Ishikawa (cell line): ENCODE results near the gene LYST.

Experiments used
- CEBPB ChIP-seq: IDR thresholded peaks from 2 replicates; pipeline ENCODE4 v1.6.1; 2012
- CREB1 ChIP-seq: IDR thresholded peaks from 2 replicates; pipeline ENCODE4 v1.6.1; 2012; ENCODE audit warnings: low read depth
- EGR1 ChIP-seq: IDR thresholded peaks from 2 replicates; pipeline ENCODE4 v1.6.1; 2012
- EP300 ChIP-seq: IDR thresholded peaks from 2 replicates; pipeline ENCODE4 v1.6.1; 2012; ENCODE audit warnings: borderline replicate concordance
- FOXM1 ChIP-seq: IDR thresholded peaks from 2 replicates; pipeline ENCODE4 v1.6.1; 2012; ENCODE audit warnings: low read depth, borderline replicate concordance
- NFIC ChIP-seq: IDR thresholded peaks from 2 replicates; pipeline ENCODE4 v1.6.1; 2012
- RAD21 ChIP-seq: IDR thresholded peaks from 2 replicates; pipeline ENCODE4 v1.6.1; 2012; ENCODE audit warnings: low read depth
- TAF1 ChIP-seq: IDR thresholded peaks from 2 replicates; pipeline ENCODE4 v1.6.1; 2012; ENCODE audit warnings: low read depth, mild to moderate bottlenecking
- TCF12 ChIP-seq: IDR thresholded peaks from 2 replicates; pipeline ENCODE4 v1.6.1; 2012; ENCODE audit warnings: low read depth
- TEAD4 ChIP-seq: IDR thresholded peaks from 2 replicates; pipeline ENCODE4 v1.6.1; 2012
- YY1 ChIP-seq: IDR thresholded peaks from 2 replicates; pipeline ENCODE4 v1.6.1; 2012; ENCODE audit warnings: low read depth
- ZBTB7A ChIP-seq: IDR thresholded peaks from 2 replicates; pipeline ENCODE4 v1.6.1; 2012; ENCODE audit warnings: low read depth
- TF ChIP-seq, protein P1 (sequence below): IDR thresholded peaks from 2 replicates; pipeline ENCODE4 v1.6.1; 2012; ENCODE audit warnings: low read depth, mild to moderate bottlenecking
- TF ChIP-seq, protein P2 (sequence below): IDR thresholded peaks from 2 replicates; pipeline ENCODE4 v1.6.1; 2012
- TF ChIP-seq, protein P3 (sequence below): IDR thresholded peaks from 2 replicates; pipeline ENCODE4 v1.6.1; 2012

LYST gene

DNA sequence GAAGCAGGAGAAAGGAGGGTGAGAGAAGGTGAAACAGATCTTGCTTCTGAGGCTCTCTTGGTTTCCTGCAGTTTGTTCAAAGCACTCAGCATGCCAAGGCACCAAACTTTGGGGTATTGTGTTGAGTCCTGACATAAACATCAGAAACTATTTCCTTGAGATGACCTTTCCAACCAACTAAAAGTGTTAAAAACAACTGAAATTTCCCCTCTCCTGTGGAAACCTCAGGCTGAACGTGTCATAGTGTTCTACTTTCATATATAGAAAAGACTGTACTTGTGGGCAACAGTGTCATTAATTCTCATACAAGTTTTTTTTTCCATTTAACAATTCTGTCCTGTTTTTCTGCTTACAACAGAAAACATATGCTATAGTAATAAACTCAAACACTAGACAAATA is 6.3 kb upstream of the LYST start:
- TF ChIP-seq TEAD4 (no peak), TAF1 (no peak), CEBPB (no peak), RAD21 (no peak)
- TF ChIP-seq, protein P1, sequence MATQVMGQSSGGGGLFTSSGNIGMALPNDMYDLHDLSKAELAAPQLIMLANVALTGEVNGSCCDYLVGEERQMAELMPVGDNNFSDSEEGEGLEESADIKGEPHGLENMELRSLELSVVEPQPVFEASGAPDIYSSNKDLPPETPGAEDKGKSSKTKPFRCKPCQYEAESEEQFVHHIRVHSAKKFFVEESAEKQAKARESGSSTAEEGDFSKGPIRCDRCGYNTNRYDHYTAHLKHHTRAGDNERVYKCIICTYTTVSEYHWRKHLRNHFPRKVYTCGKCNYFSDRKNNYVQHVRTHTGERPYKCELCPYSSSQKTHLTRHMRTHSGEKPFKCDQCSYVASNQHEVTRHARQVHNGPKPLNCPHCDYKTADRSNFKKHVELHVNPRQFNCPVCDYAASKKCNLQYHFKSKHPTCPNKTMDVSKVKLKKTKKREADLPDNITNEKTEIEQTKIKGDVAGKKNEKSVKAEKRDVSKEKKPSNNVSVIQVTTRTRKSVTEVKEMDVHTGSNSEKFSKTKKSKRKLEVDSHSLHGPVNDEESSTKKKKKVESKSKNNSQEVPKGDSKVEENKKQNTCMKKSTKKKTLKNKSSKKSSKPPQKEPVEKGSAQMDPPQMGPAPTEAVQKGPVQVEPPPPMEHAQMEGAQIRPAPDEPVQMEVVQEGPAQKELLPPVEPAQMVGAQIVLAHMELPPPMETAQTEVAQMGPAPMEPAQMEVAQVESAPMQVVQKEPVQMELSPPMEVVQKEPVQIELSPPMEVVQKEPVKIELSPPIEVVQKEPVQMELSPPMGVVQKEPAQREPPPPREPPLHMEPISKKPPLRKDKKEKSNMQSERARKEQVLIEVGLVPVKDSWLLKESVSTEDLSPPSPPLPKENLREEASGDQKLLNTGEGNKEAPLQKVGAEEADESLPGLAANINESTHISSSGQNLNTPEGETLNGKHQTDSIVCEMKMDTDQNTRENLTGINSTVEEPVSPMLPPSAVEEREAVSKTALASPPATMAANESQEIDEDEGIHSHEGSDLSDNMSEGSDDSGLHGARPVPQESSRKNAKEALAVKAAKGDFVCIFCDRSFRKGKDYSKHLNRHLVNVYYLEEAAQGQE = no peak
- TF ChIP-seq, protein P2, sequence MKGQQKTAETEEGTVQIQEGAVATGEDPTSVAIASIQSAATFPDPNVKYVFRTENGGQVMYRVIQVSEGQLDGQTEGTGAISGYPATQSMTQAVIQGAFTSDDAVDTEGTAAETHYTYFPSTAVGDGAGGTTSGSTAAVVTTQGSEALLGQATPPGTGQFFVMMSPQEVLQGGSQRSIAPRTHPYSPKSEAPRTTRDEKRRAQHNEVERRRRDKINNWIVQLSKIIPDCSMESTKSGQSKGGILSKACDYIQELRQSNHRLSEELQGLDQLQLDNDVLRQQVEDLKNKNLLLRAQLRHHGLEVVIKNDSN = no peak

DNA sequence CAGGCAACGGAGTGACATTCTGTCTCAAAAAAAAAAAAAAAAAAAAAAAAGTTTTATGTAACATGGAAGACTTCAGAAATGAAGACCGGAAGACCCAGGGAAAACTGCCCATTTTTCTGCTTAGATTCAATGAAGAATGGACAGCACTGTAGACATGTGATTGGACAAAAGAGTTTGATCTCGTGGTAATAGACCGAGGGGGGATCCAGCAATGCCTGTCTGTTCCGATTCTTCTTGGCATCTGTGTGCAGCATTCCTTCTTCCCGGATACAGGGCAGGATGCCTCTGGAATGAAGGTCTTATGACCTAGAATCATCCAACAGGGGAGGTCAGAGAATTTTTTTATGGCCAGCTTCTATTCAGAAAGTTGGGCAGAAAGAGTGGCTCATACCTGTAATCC is 5.6 kb upstream of the LYST start:
- no peak for TF ChIP-seq NFIC
- no peak for TF ChIP-seq EP300
- TF ChIP-seq EGR1 = no peak
- TF ChIP-seq, protein P3, sequence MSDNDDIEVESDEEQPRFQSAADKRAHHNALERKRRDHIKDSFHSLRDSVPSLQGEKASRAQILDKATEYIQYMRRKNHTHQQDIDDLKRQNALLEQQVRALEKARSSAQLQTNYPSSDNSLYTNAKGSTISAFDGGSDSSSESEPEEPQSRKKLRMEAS = no peak
- TF ChIP-seq, protein P1 = no peak
- TF ChIP-seq TAF1 = no peak
- TF ChIP-seq YY1 = no peak
- TF ChIP-seq TEAD4 = no peak
- TF ChIP-seq TCF12 = no peak
- TF ChIP-seq ZBTB7A = no peak
- TF ChIP-seq FOXM1 = no peak

DNA sequence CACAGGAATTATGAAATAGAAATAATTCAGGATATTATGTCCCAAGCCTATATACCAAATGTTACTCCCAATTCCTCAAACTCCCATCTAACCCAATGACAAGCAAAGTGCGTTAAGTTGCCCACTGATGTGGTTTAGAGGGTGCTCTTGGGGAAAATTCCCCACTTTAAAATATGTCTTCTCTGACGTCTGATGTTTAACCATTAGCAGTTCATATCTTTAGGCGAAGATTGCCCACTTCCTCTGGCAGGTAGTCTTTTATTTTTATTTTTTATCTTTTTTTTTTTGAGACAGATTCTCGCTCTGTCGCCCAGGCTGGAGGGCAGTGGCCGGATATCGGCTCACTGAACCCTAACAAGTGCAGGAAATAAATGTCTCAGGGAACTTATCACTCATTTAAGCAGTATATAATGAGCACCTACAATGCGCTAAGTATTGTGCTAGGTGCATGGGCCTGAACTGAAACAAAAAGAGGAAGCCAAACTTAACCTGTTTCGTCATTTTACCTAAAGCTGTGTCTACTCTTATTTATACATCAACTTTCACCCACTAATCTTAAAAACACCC is 1.3 kb upstream of the LYST start:
- no peak for TF ChIP-seq EP300
- TF ChIP-seq FOXM1 = no peak
- no peak for TF ChIP-seq ZBTB7A
- TF ChIP-seq RAD21 = no peak
- no peak for TF ChIP-seq NFIC
- no peak for TF ChIP-seq EGR1
- no peak for TF ChIP-seq YY1
- TF ChIP-seq CREB1 = no peak

DNA sequence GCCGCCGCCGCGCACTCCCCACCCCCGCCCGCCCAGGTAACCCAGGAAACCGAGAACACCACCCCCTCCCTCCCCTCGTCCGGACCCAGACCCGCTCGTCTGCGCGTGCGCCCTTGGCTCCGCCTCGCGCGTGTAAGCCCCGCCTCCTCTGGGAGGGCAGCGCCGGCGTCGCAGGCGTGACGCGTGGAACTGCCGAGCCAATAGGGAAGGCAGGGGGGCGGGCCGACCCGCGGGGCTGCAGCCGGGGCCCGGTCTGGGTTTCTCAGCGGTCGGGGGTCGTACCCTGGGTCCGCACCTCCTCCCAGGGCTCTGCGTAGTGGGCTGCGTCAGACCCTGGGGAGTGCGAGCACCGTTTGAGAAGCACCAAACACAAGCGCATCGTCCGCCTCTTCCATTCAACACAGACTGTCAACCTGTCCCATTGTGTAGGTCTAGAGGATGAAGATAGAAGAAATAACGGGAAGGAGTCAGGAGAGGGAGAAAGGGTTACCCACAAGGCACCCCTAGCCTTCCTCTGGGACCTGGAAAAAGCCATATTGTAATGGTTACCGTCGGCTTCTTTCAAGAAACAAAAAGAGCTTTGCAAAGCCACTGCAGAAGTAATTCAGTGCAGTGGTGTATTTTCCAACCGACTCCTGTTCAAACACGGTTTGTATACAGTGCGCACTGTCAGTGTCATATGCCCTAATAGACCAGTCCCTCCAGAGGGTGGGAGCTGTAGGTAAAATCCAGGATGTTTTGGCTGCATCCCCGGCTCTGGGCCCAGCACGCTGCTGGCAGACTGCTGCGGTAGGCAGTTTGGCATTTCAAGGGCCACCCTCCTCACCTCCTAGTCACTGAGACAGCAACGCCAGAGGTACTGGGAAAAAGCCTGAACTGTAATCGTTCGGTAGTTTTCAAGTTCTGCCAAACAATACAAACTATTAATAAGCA is 473 bp upstream of the LYST start:
- TF ChIP-seq, protein P3 = no peak; the same call in 1 of the 2 replicates
- TF ChIP-seq TAF1 (peak; percentile 50; the same call in 1 of the 2 replicates), EP300 (no peak), RAD21 (no peak), CREB1 (peak; percentile 88), ZBTB7A (peak; percentile 91), NFIC (no peak), TCF12 (no peak)

DNA sequence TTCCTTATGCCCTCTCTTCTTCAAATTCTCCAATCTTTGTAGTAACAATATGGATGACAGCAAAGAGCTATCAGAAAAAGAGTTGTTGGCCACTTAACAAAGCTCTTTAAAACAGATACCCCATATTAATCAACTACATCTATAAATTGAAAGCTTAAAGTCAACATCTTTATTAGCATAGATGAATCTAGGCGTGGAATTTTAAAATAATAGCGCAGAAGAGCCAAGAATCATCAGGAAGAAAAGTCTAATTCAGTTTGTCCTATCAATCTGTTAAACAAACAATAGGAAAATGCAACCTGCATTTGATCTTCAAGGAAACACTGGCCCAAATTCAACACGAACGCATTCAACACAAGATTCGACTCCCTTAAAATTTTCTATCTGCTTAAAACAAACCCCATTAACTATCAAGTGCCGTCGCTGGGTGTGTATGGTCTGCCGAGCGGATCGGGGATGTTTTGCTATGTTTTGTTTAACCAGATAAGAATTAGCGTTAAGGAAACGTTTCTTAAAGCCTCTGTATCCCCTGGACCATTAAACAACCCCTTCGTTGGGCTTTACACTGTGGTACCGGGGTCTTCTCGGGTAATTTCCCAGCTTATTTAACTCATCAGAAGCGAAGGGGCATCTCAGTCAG is 1.0 kb downstream of the LYST start:
- TF ChIP-seq ZBTB7A = no peak
- TF ChIP-seq EGR1 = no peak
- TF ChIP-seq, protein P1 = no peak
- TF ChIP-seq, protein P2 = no peak
- TF ChIP-seq EP300 = no peak
- no peak for TF ChIP-seq RAD21
- no peak for TF ChIP-seq CEBPB
- no peak for TF ChIP-seq TEAD4
- no peak for TF ChIP-seq FOXM1
- TF ChIP-seq TCF12 = no peak
- no peak for TF ChIP-seq YY1
- TF ChIP-seq, protein P3 = no peak
- TF ChIP-seq CREB1 = no peak
- no peak for TF ChIP-seq NFIC
- TF ChIP-seq TAF1 = no peak
